CD4-positive, alpha-beta memory T cell (primary cell): Measurements from ENCODE around the gene RTKN2. TPM values are rescaled to one million over a fixed set of nuclear protein-coding genes. Genes with fewer than 3 reads are reported as not detected.

Source experiments
- CTCF ChIA-PET: fragments of 350-600 bp; sonication (Branson Sonifier 250); formaldehyde crosslinking; loops from one replicate; lab custom pipeline; 2021; ENCODE audit warnings: inconsistent platforms; ENCODE audit not compliant: partially characterized antibody; lab: Charles Lee
- POLR2A ChIA-PET: fragments of 350-600 bp; sonication (Branson Sonifier 250); formaldehyde crosslinking; loops from one replicate; lab custom pipeline; 2021; ENCODE audit not compliant: partially characterized antibody; lab: Charles Lee
- DNase-seq, 5 donors: peaks; one replicate each; pipeline versions ENCODE4 v3.0.0 to v3.0.0-alpha.2; 2020 to 2022; ENCODE audit warnings: mixed read lengths in 1 of 5
- H3K27ac ChIP-seq: one replicate; pipeline ENCODE4 v1.7.0; 2013; ENCODE audit warnings: low read depth, low read length
- H3K27me3 ChIP-seq: 2 replicates; pipeline ENCODE4 v1.7.0; 2013; ENCODE audit warnings: mild to moderate bottlenecking, low read length, moderate library complexity; ENCODE audit not compliant: insufficient read depth
- H3K36me3 ChIP-seq: 2 replicates; pipeline ENCODE4 v1.7.0; 2013; ENCODE audit warnings: mild to moderate bottlenecking, low read length, moderate library complexity; ENCODE audit not compliant: insufficient read depth
- H3K4me1 ChIP-seq: 2 replicates; pipeline ENCODE4 v1.7.0; 2013; ENCODE audit warnings: mild to moderate bottlenecking, low read length, moderate library complexity; ENCODE audit not compliant: insufficient read depth
- H3K4me3 ChIP-seq, 2 donors: one replicate each; pipeline ENCODE4 v1.7.0; 2013; ENCODE audit warnings: low read length in 2 of 2, mild to moderate bottlenecking in 1 of 2
- H3K9me3 ChIP-seq, 2 donors: one replicate each; pipeline ENCODE4 v1.7.0; 2013; ENCODE audit warnings: low read length in 2 of 2, control low read depth in 1 of 2; ENCODE audit not compliant: control insufficient read depth in 1 of 2
- H3K27ac Mint-ChIP-seq, 7 donors: one replicate each; pipeline ENCODE4 v1.8.0; 2020 to 2021; ENCODE audit warnings: mixed read lengths in 7 of 7, mild to moderate bottlenecking in 6 of 7, inconsistent platforms in 3 of 7, moderate library complexity in 3 of 7
- H3K27me3 Mint-ChIP-seq, 2 donors: one replicate each; pipeline ENCODE4 v1.8.0; 2020 to 2021; ENCODE audit warnings: mixed read lengths in 2 of 2
- H3K36me3 Mint-ChIP-seq, 2 donors: one replicate each; pipeline ENCODE4 v1.8.0; 2020 to 2021; ENCODE audit warnings: mixed read lengths in 2 of 2, inconsistent platforms in 1 of 2, mild to moderate bottlenecking in 1 of 2
- H3K4me1 Mint-ChIP-seq, 4 donors: one replicate each; pipeline ENCODE4 v1.8.0; 2020 to 2021; ENCODE audit warnings: mixed read lengths in 4 of 4, mild to moderate bottlenecking in 1 of 4
- H3K4me3 Mint-ChIP-seq, 8 donors: one replicate each; pipeline ENCODE4 v1.8.0; 2020 to 2021; ENCODE audit warnings: mixed read lengths in 8 of 8, mild to moderate bottlenecking in 7 of 8, moderate library complexity in 6 of 8, inconsistent platforms in 3 of 8
- H3K9me3 Mint-ChIP-seq, 8 donors: one replicate each; pipeline ENCODE4 v1.8.0; 2020 to 2021; ENCODE audit warnings: mixed read lengths in 8 of 8, mild to moderate bottlenecking in 5 of 8, inconsistent platforms in 3 of 8, moderate library complexity in 1 of 8
- intact Hi-C: fragments of 100-400 bp; cut with micrococcal nuclease; formaldehyde crosslinking; loops from one replicate; pipeline ENCODE4 v1.15.1; 2023
- polyA plus RNA-seq, 2 donors: library from polyadenylated mRNA; unstranded; fragments of 300-500 nt; fragmentation: Illumina TruSeq; gene quantifications; one replicate each; pipeline ENCODE4 v1.2.3, GENCODE V29; 2021
- total RNA-seq, 2 experiments: library from RNA; stranded (reverse); gene quantifications; one replicate each; pipeline ENCODE4 v1.2.3, GENCODE V29; 2021

Gene RTKN2, protein sequence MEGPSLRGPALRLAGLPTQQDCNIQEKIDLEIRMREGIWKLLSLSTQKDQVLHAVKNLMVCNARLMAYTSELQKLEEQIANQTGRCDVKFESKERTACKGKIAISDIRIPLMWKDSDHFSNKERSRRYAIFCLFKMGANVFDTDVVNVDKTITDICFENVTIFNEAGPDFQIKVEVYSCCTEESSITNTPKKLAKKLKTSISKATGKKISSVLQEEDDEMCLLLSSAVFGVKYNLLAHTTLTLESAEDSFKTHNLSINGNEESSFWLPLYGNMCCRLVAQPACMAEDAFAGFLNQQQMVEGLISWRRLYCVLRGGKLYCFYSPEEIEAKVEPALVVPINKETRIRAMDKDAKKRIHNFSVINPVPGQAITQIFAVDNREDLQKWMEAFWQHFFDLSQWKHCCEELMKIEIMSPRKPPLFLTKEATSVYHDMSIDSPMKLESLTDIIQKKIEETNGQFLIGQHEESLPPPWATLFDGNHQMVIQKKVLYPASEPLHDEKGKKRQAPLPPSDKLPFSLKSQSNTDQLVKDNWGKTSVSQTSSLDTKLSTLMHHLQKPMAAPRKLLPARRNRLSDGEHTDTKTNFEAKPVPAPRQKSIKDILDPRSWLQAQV
- total RNA-seq (10 to 100 TPM; 11.0 to 12.2 TPM), polyA plus RNA-seq (1 to 10 TPM; 3.2 to 5.4 TPM)

DNA sequence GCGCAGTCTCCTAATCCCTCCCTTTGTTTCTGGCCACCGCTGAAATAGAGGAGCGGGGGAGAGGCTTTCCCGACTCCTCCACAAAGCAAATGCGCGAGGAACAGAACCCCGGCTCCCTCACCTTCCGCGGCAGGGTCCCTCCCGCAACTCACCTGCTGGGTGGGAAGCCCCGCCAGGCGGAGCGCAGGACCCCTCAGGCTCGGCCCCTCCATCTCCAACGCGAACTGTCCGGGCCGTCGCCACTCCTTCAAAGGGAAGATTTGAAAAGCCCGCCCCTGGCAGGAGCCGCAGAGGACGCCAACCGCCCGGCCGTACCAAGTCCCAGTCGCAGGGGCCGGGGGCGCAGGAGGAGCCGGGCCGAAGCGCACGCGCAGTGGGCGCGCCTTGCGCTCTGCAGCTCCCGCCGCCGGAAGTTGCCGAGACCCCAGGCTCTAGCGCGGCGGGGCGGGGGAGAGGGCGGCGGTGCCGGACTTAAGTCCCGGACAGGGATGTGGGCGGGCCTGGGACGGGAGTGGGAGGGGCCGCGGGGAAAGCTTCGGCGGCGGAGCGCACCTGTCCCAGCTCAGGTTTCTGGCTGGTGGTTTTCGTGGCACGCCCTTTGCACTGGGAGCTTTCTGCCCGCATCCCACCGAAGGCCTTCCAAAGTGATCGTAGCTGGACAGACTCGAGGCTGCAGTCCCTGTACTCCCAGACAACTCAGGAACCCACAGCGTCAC lies at the start of gene RTKN2:
RTKN2 (minus strand) TSS at position 446 of the 716 bp plus-strand sequence; CDS start at position 212, 234 bp downstream.
- peaks cover 16% of the 10 kb centered on the region for H3K4me1 ChIP-seq
- no peaks in the 10 kb centered on the region for H3K9me3 ChIP-seq
- Mint-ChIP-seq H3K27me3 (peaks cover 3 to 4% of the 10 kb centered on the region in 2 donors), H3K9me3 (peaks cover 0 to 1% (median 0%) of the 10 kb centered on the region in 8 donors), H3K4me3 (peak within 1 kb of the TSS; percentile 83 to 94 (median 88)), H3K4me1 (peaks cover 6 to 21% (median 12%) of the 10 kb centered on the region in 4 donors), H3K36me3 (no peaks in the 10 kb centered on the region), H3K27ac (peak within 1 kb of the TSS; percentile 16 to 84 (median 48))
- H3K27me3 ChIP-seq = peaks cover 10% of the 10 kb centered on the region
- H3K4me3 ChIP-seq = peak within 1 kb of the TSS; percentile 34 to 73
- intact Hi-C loops = loop anchor here (5.0 kb wide), 1 partner anchor 114 kb away; no protein-coding TSS in a partner anchor
- CTCF ChIA-PET = interaction anchor here (1.1 to 1.6 kb wide), 3 partner anchors 24 to 899 kb away, joined by 3 read pairs; no protein-coding TSS in a partner anchor
- POLR2A ChIA-PET = interaction anchor here (0.6 to 1.4 kb wide), 2 partner anchors 34 to 366 kb away, joined by 3 to 5 read pairs; no protein-coding TSS in a partner anchor
- H3K36me3 ChIP-seq = no peaks in the 10 kb centered on the region
- H3K27ac ChIP-seq = no peak within 1 kb of the TSS
- DNase-seq = peak; percentile 69 to 75 (median 74)

DNA sequence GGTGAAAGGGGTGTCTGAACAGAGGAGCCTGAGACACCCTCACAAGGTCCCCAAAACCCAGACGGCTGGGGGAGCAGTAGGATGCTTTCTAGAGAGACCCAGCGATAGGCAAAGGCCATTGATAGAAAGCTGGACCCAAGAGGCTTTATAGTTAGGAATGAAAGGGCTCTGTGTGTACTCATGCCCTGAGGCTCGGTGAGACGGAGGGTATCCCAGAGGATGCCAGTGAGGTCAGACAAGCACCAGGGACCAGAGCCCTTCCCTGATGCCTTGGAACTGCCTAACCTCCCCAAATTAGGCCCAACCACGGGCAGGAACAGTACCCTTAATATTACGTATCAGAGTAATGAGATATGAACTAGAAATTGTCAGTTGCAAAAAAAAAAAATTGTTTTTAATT lies 48.6 kb upstream of the RTKN2 start:
- ChIA-PET CTCF (no interaction called here), POLR2A (no interaction called here)
- H3K9me3 ChIP-seq = no peaks in the 10 kb centered on the region
- H3K36me3 ChIP-seq = no peaks in the 10 kb centered on the region
- no peaks in the 10 kb centered on the region for H3K4me1 Mint-ChIP-seq
- H3K27me3 ChIP-seq = peaks cover 5% of the 10 kb centered on the region
- H3K4me3 ChIP-seq = no peak overlapping the region
- H3K4me3 Mint-ChIP-seq = no peak overlapping the region
- intact Hi-C loops = no loop called here
- H3K36me3 Mint-ChIP-seq = no peaks in the 10 kb centered on the region
- no peaks in the 10 kb centered on the region for H3K4me1 ChIP-seq
- DNase-seq = no peak
- H3K27ac Mint-ChIP-seq = no peak overlapping the region
- H3K27ac ChIP-seq = no peak overlapping the region
- peaks cover 10 to 11% of the 10 kb centered on the region in 2 donors for H3K27me3 Mint-ChIP-seq
- H3K9me3 Mint-ChIP-seq = peaks cover 0 to 2% (median 0%) of the 10 kb centered on the region in 8 donors

DNA sequence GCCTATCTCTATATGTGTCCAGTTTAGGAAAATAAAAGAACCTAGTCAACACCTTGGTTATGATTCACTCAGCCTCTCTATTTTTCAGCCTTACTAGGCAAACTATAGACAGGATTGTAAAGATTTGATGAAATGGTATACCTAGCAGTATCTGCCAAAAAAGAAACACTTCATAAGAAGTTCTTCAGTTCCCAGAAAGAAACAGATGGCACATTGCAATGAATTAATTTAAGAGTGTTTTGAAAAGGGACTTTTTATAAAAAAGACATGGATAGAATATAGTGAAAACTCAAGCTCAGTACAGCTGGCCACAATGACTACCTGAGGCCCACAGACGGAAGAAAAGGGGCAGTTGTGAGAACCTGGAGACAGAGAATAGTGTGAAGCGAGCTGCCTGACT lies 40.6 kb upstream of the RTKN2 start:
- Histone ChIP-seq H3K4me1 (peaks cover 17% of the 10 kb centered on the region), H3K4me3 (no peak overlapping the region), H3K9me3 (no peaks in the 10 kb centered on the region), H3K27ac (no peak overlapping the region), H3K36me3 (no peaks in the 10 kb centered on the region), H3K27me3 (no peaks in the 10 kb centered on the region)
- H3K27ac Mint-ChIP-seq = no peak overlapping the region
- POLR2A ChIA-PET = no interaction called here
- intact Hi-C loops = loop anchor here (5.0 kb wide), 1 partner anchor 58 kb away; no protein-coding TSS in a partner anchor
- H3K4me3 Mint-ChIP-seq = no peak overlapping the region
- H3K9me3 Mint-ChIP-seq = no peaks in the 10 kb centered on the region
- H3K36me3 Mint-ChIP-seq = no peaks in the 10 kb centered on the region
- peaks cover 11 to 25% (median 22%) of the 10 kb centered on the region in 4 donors for H3K4me1 Mint-ChIP-seq
- no peak for DNase-seq
- CTCF ChIA-PET = no interaction called here
- H3K27me3 Mint-ChIP-seq = peaks cover 0 to 7% of the 10 kb centered on the region in 2 donors

DNA sequence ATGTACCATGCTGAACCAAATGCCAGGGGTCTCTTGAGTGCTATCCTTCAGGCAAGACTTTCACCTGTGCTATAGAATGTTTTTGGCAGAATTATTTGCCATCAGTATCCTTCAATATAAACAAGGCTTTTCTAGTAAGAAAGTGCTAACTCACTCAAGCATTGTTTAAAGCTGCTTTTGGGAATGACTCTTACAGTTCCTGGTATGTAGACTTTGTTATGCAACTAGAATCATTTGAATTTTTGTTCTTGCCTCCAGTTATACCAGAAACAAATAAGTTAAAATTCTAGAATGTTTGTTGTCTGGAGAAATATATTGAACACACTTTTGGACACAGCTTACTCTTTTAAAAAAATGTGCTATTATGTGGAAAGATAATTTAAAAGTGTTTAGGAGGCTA lies 39.5 kb upstream of the RTKN2 start:
- no peak for DNase-seq
- Mint-ChIP-seq H3K27me3 (peaks cover 0 to 7% of the 10 kb centered on the region in 2 donors), H3K4me3 (no peak overlapping the region), H3K4me1 (peaks cover 11 to 33% (median 22%) of the 10 kb centered on the region in 4 donors), H3K27ac (no peak overlapping the region), H3K36me3 (no peaks in the 10 kb centered on the region), H3K9me3 (no peaks in the 10 kb centered on the region)
- ChIA-PET CTCF (interaction anchor here (1.5 kb wide), 2 partner anchors 38 to 44 kb away, joined by 3 to 6 read pairs; no protein-coding TSS in a partner anchor), POLR2A (no interaction called here)
- no peak overlapping the region for H3K27ac ChIP-seq
- no peak overlapping the region for H3K4me3 ChIP-seq
- H3K27me3 ChIP-seq = no peaks in the 10 kb centered on the region
- H3K9me3 ChIP-seq = no peaks in the 10 kb centered on the region
- H3K36me3 ChIP-seq = no peaks in the 10 kb centered on the region
- intact Hi-C loops = loop anchor here (5.0 kb wide), 1 partner anchor 59 kb away; no protein-coding TSS in a partner anchor
- peaks cover 17% of the 10 kb centered on the region for H3K4me1 ChIP-seq

DNA sequence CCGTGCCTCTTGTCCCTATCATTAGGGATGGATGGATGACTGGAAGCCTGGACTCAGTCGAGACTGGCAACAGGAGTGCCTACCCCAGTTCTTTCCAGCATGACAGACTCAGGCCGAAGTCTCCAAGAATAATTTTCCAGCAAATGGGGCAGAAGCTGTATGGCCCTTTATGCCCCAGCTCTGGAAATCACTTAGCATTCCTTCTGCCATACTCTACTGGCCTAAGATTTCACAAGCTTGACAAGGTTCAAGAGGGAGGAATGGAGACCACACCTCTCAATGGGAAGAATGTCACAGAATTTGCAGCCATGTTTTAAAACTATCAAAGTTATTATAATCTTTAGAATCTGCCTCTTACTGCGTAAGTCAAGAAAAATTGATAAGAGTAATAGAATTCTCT lies 39.0 kb upstream of the RTKN2 start:
- no peak for DNase-seq
- ChIA-PET POLR2A (no interaction called here), CTCF (interaction anchor here (1.5 kb wide), 2 partner anchors 38 to 43 kb away, joined by 3 to 6 read pairs; no protein-coding TSS in a partner anchor)
- Histone ChIP-seq H3K27ac (no peak overlapping the region), H3K36me3 (no peaks in the 10 kb centered on the region), H3K27me3 (no peaks in the 10 kb centered on the region), H3K4me3 (no peak overlapping the region), H3K4me1 (peaks cover 17% of the 10 kb centered on the region), H3K9me3 (no peaks in the 10 kb centered on the region)
- no peaks in the 10 kb centered on the region for H3K36me3 Mint-ChIP-seq
- H3K9me3 Mint-ChIP-seq = no peaks in the 10 kb centered on the region
- H3K27ac Mint-ChIP-seq = no peak overlapping the region
- peaks cover 14 to 38% (median 25%) of the 10 kb centered on the region in 4 donors for H3K4me1 Mint-ChIP-seq
- H3K4me3 Mint-ChIP-seq = no peak overlapping the region
- H3K27me3 Mint-ChIP-seq = peaks cover 0 to 4% of the 10 kb centered on the region in 2 donors
- intact Hi-C loops = loop anchor here (5.0 kb wide), 1 partner anchor 60 kb away; no protein-coding TSS in a partner anchor

DNA sequence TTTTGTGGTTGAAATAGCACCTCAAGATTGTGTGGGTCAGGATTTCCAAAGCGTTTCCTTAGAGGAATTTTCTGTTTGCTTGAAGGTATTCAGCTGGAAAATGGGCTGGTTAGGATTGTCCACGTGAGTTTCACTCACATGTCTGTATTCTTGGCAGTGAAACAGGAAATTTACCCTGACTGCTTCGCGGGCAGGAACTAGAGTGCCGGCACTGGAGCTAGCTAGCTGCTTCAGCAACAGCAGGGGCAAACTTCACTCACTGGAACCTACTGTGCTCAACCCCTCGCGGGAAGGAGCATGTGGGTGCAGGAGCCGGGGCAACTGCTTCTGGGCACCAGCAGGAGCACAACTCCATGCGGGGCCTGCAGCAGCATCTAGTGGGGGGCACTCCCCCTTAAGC lies 38.0 kb upstream of the RTKN2 start:
- H3K27ac ChIP-seq = no peak overlapping the region
- H3K27me3 Mint-ChIP-seq = peaks cover 0 to 4% of the 10 kb centered on the region in 2 donors
- ChIA-PET POLR2A (no interaction called here), CTCF (interaction anchor here (1.5 kb wide), 2 partner anchors 37 to 42 kb away, joined by 3 to 6 read pairs; no protein-coding TSS in a partner anchor)
- intact Hi-C loops = loop anchor here (5.0 kb wide), 1 partner anchor 61 kb away; no protein-coding TSS in a partner anchor
- no peaks in the 10 kb centered on the region for H3K36me3 ChIP-seq
- DNase-seq = peak in 3 of 5 donors; percentile 7 to 11 (median 8)
- H3K36me3 Mint-ChIP-seq = no peaks in the 10 kb centered on the region
- peaks cover 17 to 42% (median 29%) of the 10 kb centered on the region in 4 donors for H3K4me1 Mint-ChIP-seq
- no peak overlapping the region for H3K4me3 ChIP-seq
- H3K27ac Mint-ChIP-seq = peak overlapping the region in 3 of 7 donors; percentile 47 to 58 (median 54)
- H3K4me3 Mint-ChIP-seq = peak overlapping the region; percentile 11 to 68 (median 38)
- peaks cover 17% of the 10 kb centered on the region for H3K4me1 ChIP-seq
- no peaks in the 10 kb centered on the region for H3K9me3 ChIP-seq
- H3K27me3 ChIP-seq = no peaks in the 10 kb centered on the region
- H3K9me3 Mint-ChIP-seq = no peaks in the 10 kb centered on the region
